Measurements from ENCODE around the gene WDFY4.

The WDFY4 gene

DNA sequence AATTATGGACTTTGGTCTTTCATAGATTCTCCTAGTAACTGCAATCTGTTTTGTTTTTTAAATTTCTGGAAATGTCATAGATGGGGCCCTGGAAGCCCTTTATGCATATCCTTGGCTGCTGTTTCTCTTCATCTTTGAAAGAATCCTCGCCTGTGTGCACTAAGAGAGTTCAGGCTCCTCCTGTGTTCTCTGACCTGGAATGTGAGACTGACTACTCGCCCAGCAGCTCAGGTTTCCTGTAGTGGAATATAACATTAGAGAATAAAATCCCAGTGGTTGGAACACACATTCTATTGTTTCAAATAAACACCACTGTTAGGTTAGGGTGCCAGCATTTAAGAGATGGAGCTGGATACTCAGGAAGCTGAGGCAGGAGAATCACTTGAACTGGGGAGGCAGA is 56.3 kb downstream of the WDFY4 start:
- Histone ChIP-seq H3K4me3 (ENCODE audit: low read depth, low read length) (no peak overlapping the region), H3K27ac (ENCODE audit: extremely low read depth, low read depth, low read length) (no peak overlapping the region), H3K36me3 (ENCODE audit: control insufficient read depth in 2 of 2, insufficient read depth in 1 of 2, low read length in 2 of 2) (no peaks in the 10 kb centered on the region), H3K9me3 (ENCODE audit: control insufficient read depth, insufficient read depth, low read depth, low read length) (no peaks in the 10 kb centered on the region), H3K4me1 (ENCODE audit: control insufficient read depth, insufficient read depth, low read length) (no peaks in the 10 kb centered on the region)
- ChIA-PET POLR2A (no interaction called here), CTCF (no interaction called here)
- no peak for TF ChIP-seq ZNF596 (tag by site-specific recombination; IDR thresholded peaks at IDR 0.05)
- no peak for TF ChIP-seq ZNF518A (tag by site-specific recombination; conservative IDR thresholded peaks at IDR 0.05; ENCODE audit: low read depth)
- TF ChIP-seq ZNF23 (tag by site-specific recombination; IDR thresholded peaks at IDR 0.05; ENCODE audit: borderline replicate concordance) = no peak
- TF ChIP-seq, protein P1, sequence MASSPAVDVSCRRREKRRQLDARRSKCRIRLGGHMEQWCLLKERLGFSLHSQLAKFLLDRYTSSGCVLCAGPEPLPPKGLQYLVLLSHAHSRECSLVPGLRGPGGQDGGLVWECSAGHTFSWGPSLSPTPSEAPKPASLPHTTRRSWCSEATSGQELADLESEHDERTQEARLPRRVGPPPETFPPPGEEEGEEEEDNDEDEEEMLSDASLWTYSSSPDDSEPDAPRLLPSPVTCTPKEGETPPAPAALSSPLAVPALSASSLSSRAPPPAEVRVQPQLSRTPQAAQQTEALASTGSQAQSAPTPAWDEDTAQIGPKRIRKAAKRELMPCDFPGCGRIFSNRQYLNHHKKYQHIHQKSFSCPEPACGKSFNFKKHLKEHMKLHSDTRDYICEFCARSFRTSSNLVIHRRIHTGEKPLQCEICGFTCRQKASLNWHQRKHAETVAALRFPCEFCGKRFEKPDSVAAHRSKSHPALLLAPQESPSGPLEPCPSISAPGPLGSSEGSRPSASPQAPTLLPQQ (tag by site-specific recombination; IDR thresholded peaks at IDR 0.05) = no peak
- TF ChIP-seq KLF9 (tag by site-specific recombination; IDR thresholded peaks at IDR 0.05; ENCODE audit: low read depth) = no peak
- TF ChIP-seq ZNF2 (tag by site-specific recombination; IDR thresholded peaks at IDR 0.05) = no peak
- TF ChIP-seq AEBP2 (tag by site-specific recombination; IDR thresholded peaks at IDR 0.05; ENCODE audit: borderline replicate concordance) = no peak
- TF ChIP-seq, protein P2, sequence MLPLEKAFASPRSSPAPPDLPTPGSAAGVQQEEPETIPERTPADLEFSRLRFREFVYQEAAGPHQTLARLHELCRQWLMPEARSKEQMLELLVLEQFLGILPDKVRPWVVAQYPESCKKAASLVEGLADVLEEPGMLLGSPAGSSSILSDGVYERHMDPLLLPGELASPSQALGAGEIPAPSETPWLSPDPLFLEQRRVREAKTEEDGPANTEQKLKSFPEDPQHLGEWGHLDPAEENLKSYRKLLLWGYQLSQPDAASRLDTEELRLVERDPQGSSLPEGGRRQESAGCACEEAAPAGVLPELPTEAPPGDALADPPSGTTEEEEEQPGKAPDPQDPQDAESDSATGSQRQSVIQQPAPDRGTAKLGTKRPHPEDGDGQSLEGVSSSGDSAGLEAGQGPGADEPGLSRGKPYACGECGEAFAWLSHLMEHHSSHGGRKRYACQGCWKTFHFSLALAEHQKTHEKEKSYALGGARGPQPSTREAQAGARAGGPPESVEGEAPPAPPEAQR (tag by site-specific recombination; IDR thresholded peaks at IDR 0.05) = no peak
- no peak for TF ChIP-seq ZNF10 (tag by site-specific recombination; IDR thresholded peaks at IDR 0.05)
- no peak for TF ChIP-seq ZNF792 (tag by site-specific recombination; IDR thresholded peaks at IDR 0.05)
- no peak for TF ChIP-seq KLF1 (tag by site-specific recombination; IDR thresholded peaks at IDR 0.05)

DNA sequence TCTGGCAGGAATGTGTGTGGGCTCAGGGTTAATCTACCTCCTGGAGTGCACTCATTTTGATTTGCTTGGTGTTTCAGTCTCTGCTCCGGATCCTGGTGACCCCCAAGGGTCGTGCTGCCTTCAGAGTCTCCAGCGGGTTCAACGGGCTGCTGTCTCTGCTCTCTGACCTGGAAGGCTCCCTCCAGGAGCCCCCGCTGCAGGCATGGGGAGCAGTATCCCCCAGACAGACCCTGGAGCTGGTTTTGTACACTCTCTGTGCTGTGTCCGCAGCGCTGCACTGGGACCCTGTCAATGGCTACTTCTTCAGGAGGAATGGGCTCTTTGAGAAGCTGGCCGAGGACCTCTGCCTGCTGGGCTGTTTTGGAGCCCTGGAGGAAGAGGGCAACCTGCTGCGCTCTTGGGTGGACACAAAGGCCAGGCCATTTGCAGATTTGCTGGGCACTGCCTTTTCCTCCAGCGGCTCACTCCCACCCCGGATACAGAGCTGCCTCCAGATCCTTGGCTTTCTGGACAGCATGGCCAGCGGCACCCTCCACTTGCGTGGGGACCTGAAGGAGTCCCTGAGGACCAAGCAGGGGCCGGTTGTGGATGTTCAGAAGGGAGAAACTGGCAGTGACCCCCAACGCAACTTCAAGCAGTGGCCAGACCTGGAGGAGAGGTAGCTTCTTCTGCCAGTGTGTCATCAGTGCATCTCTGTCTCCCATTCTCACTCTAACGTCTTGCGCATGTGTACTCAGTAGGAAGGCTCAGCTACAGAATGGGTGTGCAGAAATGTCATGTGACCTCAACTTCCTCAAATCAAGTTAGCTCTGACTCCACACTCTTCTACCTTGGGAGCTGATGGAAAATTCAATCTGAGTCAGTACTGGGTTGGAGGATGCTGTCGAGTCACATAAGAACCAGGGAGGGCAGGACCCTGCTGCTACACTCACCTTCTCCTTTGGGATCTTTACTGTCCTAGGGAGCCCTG is 58.5 kb downstream of the WDFY4 start:
- POLR2A ChIA-PET = no interaction called here
- CTCF ChIA-PET = no interaction called here
- Histone ChIP-seq H3K36me3 (ENCODE audit: control insufficient read depth in 2 of 2, insufficient read depth in 1 of 2, low read length in 2 of 2) (no peaks in the 10 kb centered on the region), H3K4me1 (ENCODE audit: control insufficient read depth, insufficient read depth, low read length) (no peaks in the 10 kb centered on the region), H3K27ac (ENCODE audit: extremely low read depth, low read depth, low read length) (no peak overlapping the region), H3K9me3 (ENCODE audit: control insufficient read depth, insufficient read depth, low read depth, low read length) (no peaks in the 10 kb centered on the region), H3K4me3 (ENCODE audit: low read depth, low read length) (no peak overlapping the region)
- TF ChIP-seq, protein P3, sequence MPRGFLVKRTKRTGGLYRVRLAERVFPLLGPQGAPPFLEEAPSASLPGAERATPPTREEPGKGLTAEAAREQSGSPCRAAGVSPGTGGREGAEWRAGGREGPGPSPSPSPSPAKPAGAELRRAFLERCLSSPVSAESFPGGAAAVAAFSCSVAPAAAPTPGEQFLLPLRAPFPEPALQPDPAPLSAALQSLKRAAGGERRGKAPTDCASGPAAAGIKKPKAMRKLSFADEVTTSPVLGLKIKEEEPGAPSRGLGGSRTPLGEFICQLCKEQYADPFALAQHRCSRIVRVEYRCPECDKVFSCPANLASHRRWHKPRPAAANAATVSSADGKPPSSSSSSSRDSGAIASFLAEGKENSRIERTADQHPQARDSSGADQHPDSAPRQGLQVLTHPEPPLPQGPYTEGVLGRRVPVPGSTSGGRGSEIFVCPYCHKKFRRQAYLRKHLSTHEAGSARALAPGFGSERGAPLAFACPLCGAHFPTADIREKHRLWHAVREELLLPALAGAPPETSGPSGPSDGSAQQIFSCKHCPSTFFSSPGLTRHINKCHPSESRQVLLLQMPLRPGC (tag by site-specific recombination; IDR thresholded peaks at IDR 0.05) = no peak
- TF ChIP-seq ZNF791 (tag by site-specific recombination; IDR thresholded peaks at IDR 0.05) = no peak
- TF ChIP-seq ZNF366 (tag by site-specific recombination; conservative IDR thresholded peaks at IDR 0.05) = no peak
- no peak for TF ChIP-seq ZNF184 (tag by site-specific recombination; IDR thresholded peaks at IDR 0.05)
- no peak for TF ChIP-seq ZNF37A (tag by site-specific recombination; IDR thresholded peaks at IDR 0.05)
- no peak for TF ChIP-seq ZNF169 (tag by site-specific recombination; IDR thresholded peaks at IDR 0.05)
- TF ChIP-seq, protein P4, sequence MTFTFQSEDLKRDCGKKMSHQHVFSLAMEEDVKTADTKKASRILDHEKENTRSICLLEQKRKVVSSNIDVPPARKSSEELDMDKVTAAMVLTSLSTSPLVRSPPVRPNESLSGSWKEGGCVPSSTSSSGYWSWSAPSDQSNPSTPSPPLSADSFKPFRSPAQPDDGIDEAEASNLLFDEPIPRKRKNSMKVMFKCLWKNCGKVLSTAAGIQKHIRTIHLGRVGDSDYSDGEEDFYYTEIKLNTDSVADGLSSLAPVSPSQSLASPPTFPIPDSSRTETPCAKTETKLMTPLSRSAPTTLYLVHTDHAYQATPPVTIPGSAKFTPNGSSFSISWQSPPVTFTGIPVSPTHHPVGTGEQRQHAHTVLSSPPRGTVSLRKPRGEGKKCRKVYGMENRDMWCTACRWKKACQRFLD (tag by site-specific recombination; IDR thresholded peaks at IDR 0.05) = no peak
- no peak for TF ChIP-seq ZNF423 (tag by site-specific recombination; IDR thresholded peaks at IDR 0.05)
- TF ChIP-seq TCF7L2 (IDR thresholded peaks at IDR 0.05; ENCODE audit: borderline replicate concordance, low read depth, low read length) = no peak
- no peak for TF ChIP-seq ZNF138 (tag by site-specific recombination; IDR thresholded peaks at IDR 0.05; ENCODE audit: borderline replicate concordance)
- TF ChIP-seq ZNF530 (tag by site-specific recombination; IDR thresholded peaks at IDR 0.05; ENCODE audit: low read depth) = no peak

Data from HEK293 (cell line).